GM23248 (cell line): Measurements from ENCODE around the gene CHIT1. TPM values are rescaled to one million over a fixed set of nuclear protein-coding genes. Genes with fewer than 3 reads are reported as not detected.

ENCODE experiments used
- DNase-seq: peaks from one replicate; pipeline ENCODE4 v3.0.0-alpha.2; 2015
- H2AFZ ChIP-seq: fragments of 200-600 bp; sonication (generic); 2 replicates; pipeline ENCODE4 v1.6.1; 2016; ENCODE audit warnings: antibody characterized with exemption
- H3F3A ChIP-seq: fragments of 200-600 bp; sonication (generic); 2 replicates; pipeline ENCODE4 v1.6.1; 2016; ENCODE audit warnings: mild to moderate bottlenecking, antibody characterized with exemption, mixed run types; ENCODE audit not compliant: insufficient read depth
- H3K27ac ChIP-seq: fragments of 200-600 bp; sonication (generic); 2 replicates; pipeline ENCODE4 v1.5.1; 2016; ENCODE audit warnings: mild to moderate bottlenecking
- H3K27me3 ChIP-seq: fragments of 200-600 bp; sonication (generic); replicated peaks from 2 replicates; pipeline ENCODE4 v1.6.1; 2016; ENCODE audit warnings: mild to moderate bottlenecking; ENCODE audit not compliant: insufficient read depth
- H3K36me3 ChIP-seq: fragments of 200-600 bp; sonication (generic); 2 replicates; pipeline ENCODE4 v1.6.1; 2016; ENCODE audit warnings: low read depth, mild to moderate bottlenecking
- H3K4me1 ChIP-seq: fragments of 200-600 bp; sonication (generic); 2 replicates; pipeline ENCODE4 v1.6.1; 2016; ENCODE audit warnings: mild to moderate bottlenecking; ENCODE audit not compliant: insufficient read depth
- H3K4me2 ChIP-seq: fragments of 200-600 bp; sonication (generic); one replicate; pipeline ENCODE4 v1.6.1; 2016; ENCODE audit warnings: mild to moderate bottlenecking; ENCODE audit not compliant: unreplicated experiment
- H3K4me3 ChIP-seq: fragments of 200-600 bp; sonication (generic); 2 replicates; pipeline ENCODE4 v1.5.1; 2016; ENCODE audit warnings: mild to moderate bottlenecking
- H3K79me2 ChIP-seq: fragments of 200-600 bp; sonication (generic); 2 replicates; pipeline ENCODE4 v1.6.1; 2016; ENCODE audit warnings: mild to moderate bottlenecking; ENCODE audit not compliant: insufficient read depth
- H3K9ac ChIP-seq: fragments of 200-600 bp; sonication (generic); 2 replicates; pipeline ENCODE4 v1.6.1; 2016; ENCODE audit warnings: mild to moderate bottlenecking
- H3K9me2 ChIP-seq: fragments of 200-600 bp; sonication (generic); 2 replicates; pipeline ENCODE4 v1.6.1; 2016; ENCODE audit warnings: mixed run types, mild to moderate bottlenecking, moderate library complexity; ENCODE audit not compliant: insufficient read depth
- H3K9me3 ChIP-seq: fragments of 200-600 bp; sonication (generic); one replicate; pipeline ENCODE4 v1.6.1; 2017; ENCODE audit warnings: low read depth
- H4K20me1 ChIP-seq: fragments of 200-600 bp; sonication (generic); 2 replicates; pipeline ENCODE4 v1.6.0; 2016; ENCODE audit not compliant: insufficient read depth
- EZH2 ChIP-seq: fragments of 200-600 bp; sonication (generic); IDR thresholded peaks from 2 replicates; pipeline ENCODE4 v1.6.1; 2018; ENCODE audit warnings: antibody characterized with exemption, mild to moderate bottlenecking; ENCODE audit not compliant: insufficient read depth, poor library complexity, severe bottlenecking
- EZH2phosphoT487 ChIP-seq: fragments of 200-600 bp; sonication (generic); IDR thresholded peaks from 2 replicates; pipeline ENCODE4 v1.6.1; 2018; ENCODE audit warnings: antibody characterized with exemption, moderate library complexity, mild to moderate bottlenecking, low read depth; ENCODE audit not compliant: insufficient read depth
- WGBS, 2 experiments: methylation state at CpG; one replicate each; pipeline ENCODE4 v1.1.6; 2015 to 2017; ENCODE audit warnings: low lambda C conversion rate in 2 of 2, low coverage in 1 of 2; ENCODE audit errors: missing lambda C conversion rate in 2 of 2; 5-methylcytosine and 5-hydroxymethylcytosine counted together
- in situ Hi-C: fragments of 300-500 bp; cut with MboI; formaldehyde crosslinking; loops from 2 replicates; pipeline ENCODE4 v1.15.0; 2020
- polyA plus RNA-seq: library from polyadenylated mRNA; unstranded; fragments of >200 nt; fragmentation: Nextera tagmentation; extraction: Ambion mirVana; gene quantifications from 2 replicates; pipeline ENCODE4 v1.2.1, GENCODE V29; 2016
- total RNA-seq: library from RNA; depleted of rRNA; stranded (reverse); fragments of >200 nt; shearing (Covaris generic); gene quantifications from 2 replicates; pipeline ENCODE4 v1.2.3, GENCODE V29; 2014; rRNA removed

Gene CHIT1
- total RNA-seq (not detected in 2 replicates), polyA plus RNA-seq (not detected in 2 replicates)

DNA sequence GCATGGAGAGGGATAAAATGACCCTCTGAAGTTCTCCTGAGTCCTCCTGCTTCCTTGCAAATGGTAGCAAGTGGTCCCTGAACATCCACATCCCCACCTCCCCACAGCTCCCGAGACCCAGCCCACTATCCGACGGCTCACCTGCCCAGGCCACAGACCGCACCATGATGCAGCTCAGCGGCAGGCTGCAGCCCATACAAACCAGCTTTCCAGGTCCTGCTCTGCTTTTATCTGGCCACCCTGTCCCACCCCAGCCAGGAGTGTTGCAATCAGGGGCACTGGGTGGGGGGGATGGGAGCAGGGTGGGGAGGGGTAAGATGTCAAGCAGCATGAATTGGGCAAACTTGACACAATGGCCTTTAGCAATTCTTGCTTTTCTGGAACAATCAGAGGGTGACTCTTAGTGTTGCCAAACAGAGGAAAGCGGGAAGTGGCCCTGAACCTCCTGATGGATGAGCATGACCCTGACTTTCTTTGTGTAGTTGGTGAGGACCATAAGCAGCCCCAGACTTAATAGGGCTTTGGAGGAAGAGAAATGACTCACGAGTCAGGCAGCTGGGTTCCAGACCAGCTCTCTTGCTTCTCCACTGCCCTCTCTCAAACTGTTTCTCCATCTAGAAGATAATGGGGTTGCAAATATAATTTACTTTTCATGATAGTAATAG is at the start of gene CHIT1:
Gene CHIT1 (minus strand): TSS at position 203 of the 665 bp plus-strand sequence. CDS start 37 bp downstream, at position 166.
- H3K36me3 ChIP-seq: no peaks in the 10 kb centered on the region
- no peaks in the 10 kb centered on the region for H3K79me2 ChIP-seq
- H4K20me1 ChIP-seq: no peaks in the 10 kb centered on the region
- H3K27me3 ChIP-seq: peaks cover 21% of the 10 kb centered on the region
- no peaks in the 10 kb centered on the region for H3K9me2 ChIP-seq
- no peak within 1 kb of the TSS for H3K4me2 ChIP-seq
- H3F3A ChIP-seq: no peaks in the 10 kb centered on the region
- no peak within 1 kb of the TSS for H2AFZ ChIP-seq
- no peaks in the 10 kb centered on the region for H3K4me1 ChIP-seq
- H3K27ac ChIP-seq: no peak within 1 kb of the TSS
- in situ Hi-C loops: loop anchor here (10.0 kb wide), 1 partner anchor 195 kb away; no protein-coding TSS in a partner anchor
- no peak within 1 kb of the TSS for H3K4me3 ChIP-seq
- WGBS, 2 experiments: 66 to 69% methylated on average over 7 of the region's 7 CpGs
- TF ChIP-seq EZH2: no peak
- TF ChIP-seq EZH2phosphoT487: no peak
- H3K9ac ChIP-seq: no peak within 1 kb of the TSS
- no peaks in the 10 kb centered on the region for H3K9me3 ChIP-seq
- peak; percentile 33 for DNase-seq

DNA sequence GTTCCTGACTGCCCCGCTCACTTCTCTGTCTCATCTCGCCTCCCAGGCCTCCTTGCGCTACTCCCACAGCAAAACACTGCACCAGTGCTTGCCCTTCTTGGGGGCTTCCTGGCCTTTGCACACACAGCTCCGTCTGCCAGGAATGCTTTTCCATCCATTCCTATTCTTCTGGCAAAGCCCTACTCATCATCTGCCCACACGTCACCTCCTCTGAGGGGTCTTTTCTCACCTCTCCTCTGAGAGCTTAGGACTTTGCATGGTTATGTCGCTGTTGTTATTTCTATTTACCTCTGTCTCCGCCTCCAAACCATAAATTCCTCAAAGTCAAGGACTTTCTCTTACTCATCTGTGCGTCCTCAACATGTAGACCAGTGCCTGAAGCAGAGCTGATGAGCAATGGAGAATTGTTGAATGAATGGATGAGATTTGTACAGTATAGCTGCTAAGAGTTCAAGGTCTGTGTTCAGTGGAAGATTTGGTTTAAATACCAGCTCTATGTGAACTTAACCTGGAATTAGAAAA is 49.5 kb upstream of the CHIT1 start:
- H3K27me3 ChIP-seq: no peaks in the 10 kb centered on the region
- no peaks in the 10 kb centered on the region for H3K79me2 ChIP-seq
- H2AFZ ChIP-seq: peak overlapping the region; percentile 77
- DNase-seq: no peak
- peak overlapping the region; percentile 41; the same call in 1 of the 2 replicates for H3K9ac ChIP-seq
- no peaks in the 10 kb centered on the region for H3K9me3 ChIP-seq
- TF ChIP-seq EZH2phosphoT487 (no peak), EZH2 (no peak)
- 0 out of 2 replicates have a peak, but pooled peaks cover 12% of the 10 kb centered on the region for H3F3A ChIP-seq
- WGBS, 2 experiments: 31 to 41% methylated on average over 8 of the region's 8 CpGs
- H3K4me1 ChIP-seq: peaks cover 11% of the 10 kb centered on the region
- H3K9me2 ChIP-seq: no peaks in the 10 kb centered on the region
- peak overlapping the region; percentile 66 for H3K4me2 ChIP-seq
- H3K27ac ChIP-seq: peak overlapping the region; percentile 31
- peak overlapping the region; percentile 44 for H3K4me3 ChIP-seq
- in situ Hi-C loops: loop anchor here (5.0 to 10.0 kb wide), 2 partner anchors 58 to 206 kb away; no protein-coding TSS in a partner anchor
- H3K36me3 ChIP-seq: no peaks in the 10 kb centered on the region
- H4K20me1 ChIP-seq: no peaks in the 10 kb centered on the region

DNA sequence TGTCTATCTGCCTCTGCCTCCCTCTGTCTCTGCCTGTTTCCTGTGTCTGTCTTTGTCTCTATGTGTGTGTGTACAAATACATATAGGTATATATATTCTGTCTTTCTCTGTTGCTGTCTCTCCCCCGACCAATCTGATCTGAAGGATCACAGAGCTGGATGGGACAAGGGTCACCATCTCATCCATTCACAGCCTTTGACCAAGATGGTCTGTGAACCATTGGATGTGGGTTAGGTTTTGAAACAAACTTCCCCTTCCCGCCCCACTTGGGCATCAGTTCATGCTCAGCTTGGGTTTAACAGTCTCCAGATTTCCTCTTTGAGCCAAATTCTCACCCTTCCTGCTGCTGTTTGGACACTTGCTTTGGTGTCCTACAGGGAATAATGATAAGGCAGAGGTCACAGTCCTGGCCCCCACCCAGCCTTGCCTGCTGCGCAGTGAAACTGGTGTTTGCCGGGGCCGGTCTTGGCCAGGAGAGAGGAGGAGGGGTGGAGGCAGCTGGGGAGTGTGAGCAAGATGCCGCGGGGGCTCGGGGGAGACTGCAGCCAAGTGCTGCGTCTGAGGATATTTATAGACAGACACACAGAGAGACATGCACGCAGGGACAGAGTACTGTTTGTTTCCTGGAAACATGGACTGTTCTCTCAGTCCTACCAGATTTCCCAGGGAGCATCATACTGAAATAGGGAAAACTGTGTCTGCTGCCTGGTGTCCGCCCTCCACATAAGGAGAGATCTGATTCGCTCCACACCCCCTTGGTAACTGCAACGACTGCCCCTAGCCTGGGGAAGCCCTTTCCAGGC is 48.8 kb upstream of the CHIT1 start:
- Histone ChIP-seq H3K36me3 (no peaks in the 10 kb centered on the region), H3K27ac (peak overlapping the region; percentile 31), H3F3A (0 out of 2 replicates have a peak, but pooled peaks cover 12% of the 10 kb centered on the region), H3K4me1 (peaks cover 11% of the 10 kb centered on the region), H3K9me3 (no peaks in the 10 kb centered on the region), H2AFZ (peak overlapping the region; percentile 77), H4K20me1 (no peaks in the 10 kb centered on the region), H3K4me3 (peak overlapping the region; percentile 44), H3K9me2 (no peaks in the 10 kb centered on the region), H3K27me3 (no peaks in the 10 kb centered on the region), H3K4me2 (peak overlapping the region; percentile 66), H3K9ac (peak overlapping the region; percentile 41), H3K79me2 (no peaks in the 10 kb centered on the region)
- TF ChIP-seq EZH2phosphoT487 (no peak), EZH2 (no peak)
- in situ Hi-C loops: loop anchor here (5.0 to 10.0 kb wide), 2 partner anchors 59 to 207 kb away; no protein-coding TSS in a partner anchor
- peak; percentile 85 for DNase-seq
- WGBS, 2 experiments: 12% methylated on average over 13 of the region's 13 CpGs

DNA sequence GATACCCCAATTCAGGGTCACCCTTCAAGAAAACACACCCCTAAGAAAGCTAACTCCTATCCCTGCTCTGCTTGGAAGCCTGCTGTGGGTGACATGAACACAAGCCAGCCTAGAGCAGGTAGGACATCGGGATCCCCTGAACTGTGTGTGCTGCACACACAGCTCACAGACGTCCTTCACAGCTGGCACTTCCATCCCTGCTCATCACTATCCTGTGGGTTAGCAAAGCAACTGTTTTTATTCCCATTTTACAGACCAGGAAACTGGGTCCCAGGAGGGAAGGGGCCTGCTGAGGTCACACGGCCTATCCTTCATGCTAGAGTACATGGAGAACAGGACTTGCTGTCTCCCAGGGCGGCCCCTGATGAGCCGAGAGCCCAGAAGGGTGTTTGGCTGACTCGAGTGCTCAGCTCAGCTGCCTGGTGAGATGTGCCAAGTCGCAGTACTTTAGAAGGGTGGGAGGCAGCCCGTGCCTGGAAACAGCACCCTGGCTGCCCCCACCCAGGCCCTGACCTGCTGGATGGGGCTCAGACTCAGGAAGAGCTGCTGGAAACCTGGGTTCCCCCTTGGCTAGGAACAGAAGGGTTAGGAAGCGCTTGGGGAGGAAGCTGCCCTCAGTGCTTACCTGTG is 47.6 kb upstream of the CHIT1 start:
- Histone ChIP-seq H2AFZ (no peak overlapping the region), H3K27me3 (no peaks in the 10 kb centered on the region), H3K9ac (no peak overlapping the region), H3K79me2 (no peaks in the 10 kb centered on the region), H3K27ac (no peak overlapping the region), H3K9me3 (no peaks in the 10 kb centered on the region), H3K4me2 (no peak overlapping the region), H3K4me1 (peaks cover 11% of the 10 kb centered on the region), H3F3A (0 out of 2 replicates have a peak, but pooled peaks cover 12% of the 10 kb centered on the region), H3K36me3 (no peaks in the 10 kb centered on the region), H4K20me1 (no peaks in the 10 kb centered on the region), H3K4me3 (no peak overlapping the region), H3K9me2 (no peaks in the 10 kb centered on the region)
- in situ Hi-C loops: loop anchor here (5.0 to 10.0 kb wide), 2 partner anchors 60 to 208 kb away; no protein-coding TSS in a partner anchor
- TF ChIP-seq EZH2: no peak
- no peak for TF ChIP-seq EZH2phosphoT487
- 76 to 80% methylated on average over 9 of the region's 9 CpGs for WGBS, 2 experiments
- no peak for DNase-seq
